Right hindlimb (tissue), 1 donor: Measurements from ENCODE around the gene ATAD3B.
"Not testable (repeated sequence)": the region's sequence is repeated elsewhere in the genome, so short reads cannot be mapped to it uniquely, and the experiment has no call there.

Source experiments
- DNase-seq: peaks from one replicate; pipeline ENCODE4 v3.0.0-alpha.2; 2018

The ATAD3B gene

GRCh38 chr1:1433804-1434130 is 37.8 kb upstream of the ATAD3B start:
- peak; percentile 86 for DNase-seq

GRCh38 chr1:1434131-1434823 is 37.3 kb upstream of the ATAD3B start:
- DNase-seq: peak; percentile 90

- no peak for DNase-seq
These were observed 36.8 kb upstream of the ATAD3B start for GRCh38 chr1:1434824-1435105.

- DNase-seq: peak; percentile 84
These were observed 36.3 kb upstream of the ATAD3B start, which contains the start of gene VWA1 for GRCh38 chr1:1435106-1435903. VWA1 (plus strand) TSS chr1:1435690; CDS start chr1:1435749, 59 bp downstream.

- DNase-seq: no peak
These were observed 35.5 kb upstream of the ATAD3B start for GRCh38 chr1:1435911-1436629.

- no peak for DNase-seq
These were observed 34.9 kb upstream of the ATAD3B start for GRCh38 chr1:1436630-1437032.

- DNase-seq: no peak
These were observed 34.3 kb upstream of the ATAD3B start for GRCh38 chr1:1437033-1437903.

- no peak for DNase-seq
These were observed 33.6 kb upstream of the ATAD3B start for GRCh38 chr1:1437904-1438376.

- no peak for DNase-seq
These were observed 32.8 kb upstream of the ATAD3B start for GRCh38 chr1:1438531-1439381.

- DNase-seq: no peak
These were observed 31.9 kb upstream of the ATAD3B start for GRCh38 chr1:1439546-1440261.

- DNase-seq: no peak
These were observed 31.1 kb upstream of the ATAD3B start for GRCh38 chr1:1440262-1441001.

GRCh38 chr1:1441002-1441888 is 30.3 kb upstream of the ATAD3B start:
- peak; percentile 65 for DNase-seq

GRCh38 chr1:1442069-1442770 is 29.3 kb upstream of the ATAD3B start:
- DNase-seq: no peak

GRCh38 chr1:1446631-1447030 is 24.9 kb upstream of the ATAD3B start:
- DNase-seq: not testable (repeated sequence)

- no peak for DNase-seq
These were observed 22.3 kb upstream of the ATAD3B start, which contains the start of gene ATAD3C for GRCh38 chr1:1449099-1449739. ATAD3C (plus strand) TSS chr1:1449689; CDS start chr1:1450684, 995 bp downstream.

- DNase-seq: not testable (repeated sequence)
These were observed 20.9 kb upstream of the ATAD3B start for GRCh38 chr1:1450616-1451015.

- no peak for DNase-seq
These were observed 19.7 kb upstream of the ATAD3B start for GRCh38 chr1:1451696-1452364.
